Astrocyte of the spinal cord (primary cell): ENCODE results near the gene FAM149A.
A peak's percentile ranks its signal among the peaks of the same experiment; 100 is the strongest.

Experiments used
- DNase-seq: peaks from one replicate; pipeline ENCODE4 v3.0.0; 2011; ENCODE audit warnings: low read depth, low spot score
- H3K4me3 ChIP-seq: 2 replicates; pipeline ENCODE4 v1.5.1; 2011; ENCODE audit warnings: low read depth, mild to moderate bottlenecking, low read length, moderate library complexity
- in situ Hi-C: cut with HindIII; loops from 2 replicates; pipeline ENCODE4 v1.10.0; 2017; ENCODE audit warnings: low sequenced_read_pairs
- TF ChIP-seq, protein P1 (sequence below): IDR thresholded peaks from 2 replicates; pipeline ENCODE4 v1.5.1; 2012; ENCODE audit warnings: low read depth, mild to moderate bottlenecking, low read length, inconsistent platforms

The FAM149A gene

DNA sequence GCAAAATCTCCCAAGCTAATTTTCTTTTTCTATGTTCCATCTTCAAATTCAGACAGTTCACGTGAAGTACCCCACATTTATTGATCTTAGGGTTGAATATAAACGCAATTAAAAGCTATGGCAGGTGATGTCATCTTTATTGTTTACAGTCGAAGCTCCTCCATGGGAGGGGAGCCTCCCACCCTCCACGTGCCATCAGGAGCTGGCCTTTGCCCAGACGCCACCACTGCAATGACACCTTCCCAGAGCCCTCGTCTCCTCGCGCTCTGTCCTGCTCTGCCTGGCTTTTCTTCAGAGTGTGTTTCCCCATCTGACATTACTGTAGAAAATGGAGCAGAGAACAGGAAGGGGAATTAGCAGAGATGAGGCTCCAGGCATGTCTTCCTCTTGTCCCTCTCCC lies 68.0 kb downstream of the FAM149A start:
- TF ChIP-seq, protein P1, sequence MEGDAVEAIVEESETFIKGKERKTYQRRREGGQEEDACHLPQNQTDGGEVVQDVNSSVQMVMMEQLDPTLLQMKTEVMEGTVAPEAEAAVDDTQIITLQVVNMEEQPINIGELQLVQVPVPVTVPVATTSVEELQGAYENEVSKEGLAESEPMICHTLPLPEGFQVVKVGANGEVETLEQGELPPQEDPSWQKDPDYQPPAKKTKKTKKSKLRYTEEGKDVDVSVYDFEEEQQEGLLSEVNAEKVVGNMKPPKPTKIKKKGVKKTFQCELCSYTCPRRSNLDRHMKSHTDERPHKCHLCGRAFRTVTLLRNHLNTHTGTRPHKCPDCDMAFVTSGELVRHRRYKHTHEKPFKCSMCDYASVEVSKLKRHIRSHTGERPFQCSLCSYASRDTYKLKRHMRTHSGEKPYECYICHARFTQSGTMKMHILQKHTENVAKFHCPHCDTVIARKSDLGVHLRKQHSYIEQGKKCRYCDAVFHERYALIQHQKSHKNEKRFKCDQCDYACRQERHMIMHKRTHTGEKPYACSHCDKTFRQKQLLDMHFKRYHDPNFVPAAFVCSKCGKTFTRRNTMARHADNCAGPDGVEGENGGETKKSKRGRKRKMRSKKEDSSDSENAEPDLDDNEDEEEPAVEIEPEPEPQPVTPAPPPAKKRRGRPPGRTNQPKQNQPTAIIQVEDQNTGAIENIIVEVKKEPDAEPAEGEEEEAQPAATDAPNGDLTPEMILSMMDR, result no peak
- DNase-seq, result no peak
- no peak overlapping the region for H3K4me3 ChIP-seq
- in situ Hi-C loops, result no loop called here

- DNase-seq, result no peak
- TF ChIP-seq, protein P1, result no peak
- H3K4me3 ChIP-seq, result no peak overlapping the region
- in situ Hi-C loops, result no loop called here
Measured at GRCh38 chr4:186188107-186188506, 83.6 kb downstream of the FAM149A start.

GRCh38 chr4:186189656-186190055 lies 85.2 kb downstream of the FAM149A start:
- in situ Hi-C loops, result no loop called here
- H3K4me3 ChIP-seq, result no peak overlapping the region
- DNase-seq, result no peak
- TF ChIP-seq, protein P1, result no peak

DNA sequence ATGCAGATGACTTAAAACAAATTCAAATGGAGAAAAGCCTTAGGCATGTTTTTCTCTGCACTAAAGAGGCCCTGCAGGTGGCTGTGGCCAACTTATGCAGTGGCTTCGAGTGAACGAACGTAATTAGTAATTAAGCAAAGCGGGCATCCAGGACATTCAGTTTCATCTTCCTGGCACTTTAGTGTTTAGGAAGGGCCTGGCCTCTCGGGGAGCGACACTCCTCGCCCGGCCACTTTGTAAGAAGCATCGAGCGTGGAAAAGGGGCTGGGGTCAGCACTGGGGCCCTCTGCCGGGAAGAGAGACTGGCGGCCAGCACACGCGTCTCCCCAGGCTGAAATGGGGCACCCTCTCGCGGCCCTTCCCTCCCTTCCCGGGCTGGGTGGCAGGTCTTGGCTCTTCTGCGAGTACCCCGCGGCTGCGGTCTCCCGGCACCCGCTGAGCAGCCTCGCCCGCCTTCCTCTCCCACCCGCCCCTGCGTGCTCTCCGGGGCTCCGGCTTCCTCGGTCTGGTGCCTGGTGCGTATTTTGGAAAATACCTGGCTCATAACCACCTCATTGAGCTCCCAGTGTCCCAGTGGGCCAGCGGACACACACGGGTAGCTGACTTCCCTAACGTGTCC lies 86.2 kb downstream of the FAM149A start:
- peak; percentile 34 for DNase-seq
- H3K4me3 ChIP-seq, result peak overlapping the region; percentile 67
- TF ChIP-seq, protein P1, result peak; percentile 23
- in situ Hi-C loops, result no loop called here

DNA sequence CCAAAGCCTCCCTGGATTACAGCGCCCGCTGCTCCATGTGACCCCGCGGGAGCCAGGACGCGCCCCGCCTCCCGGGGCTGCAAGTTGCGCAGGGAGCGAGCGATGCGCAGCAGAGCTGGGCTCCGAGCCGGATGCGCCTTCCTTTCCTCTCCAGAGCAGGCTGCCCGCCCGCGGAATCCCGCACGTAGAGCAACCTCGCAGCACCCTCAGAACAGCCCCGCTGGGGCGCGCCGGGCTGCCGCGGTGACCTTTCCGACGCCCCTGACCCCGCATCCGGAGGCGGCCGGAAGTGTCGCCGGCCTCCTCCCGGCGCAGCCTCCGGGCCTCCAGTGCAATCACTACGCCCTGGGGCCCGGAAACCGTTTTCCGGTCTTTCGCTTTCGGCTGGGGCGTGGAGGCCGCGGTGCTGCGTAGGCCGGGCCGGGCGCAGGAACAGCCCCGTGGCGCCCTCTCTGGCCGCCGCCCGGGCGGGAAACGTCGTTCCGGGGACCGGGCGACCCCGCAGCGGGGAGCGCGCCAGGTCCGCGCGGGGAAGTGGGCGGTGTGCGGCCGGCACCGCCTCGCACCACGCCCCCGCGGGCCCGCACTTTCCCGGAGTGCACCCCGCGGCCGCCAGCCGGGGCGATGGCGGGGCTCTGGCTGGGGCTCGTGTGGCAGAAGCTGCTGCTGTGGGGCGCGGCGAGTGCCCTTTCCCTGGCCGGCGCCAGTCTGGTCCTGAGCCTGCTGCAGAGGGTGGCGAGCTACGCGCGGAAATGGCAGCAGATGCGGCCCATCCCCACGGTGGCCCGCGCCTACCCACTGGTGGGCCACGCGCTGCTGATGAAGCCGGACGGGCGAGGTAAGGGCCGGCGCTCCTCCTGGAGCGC lies 86.9 kb downstream of the FAM149A start, which contains the start of gene CYP4V2:
Gene CYP4V2, plus strand, starts transcription at position 368 of the 866 bp plus-strand sequence. Its CDS starts 257 bp downstream, at position 625.
- peak within 1 kb of the TSS; percentile 67 for H3K4me3 ChIP-seq
- in situ Hi-C loops, result no loop called here
- TF ChIP-seq, protein P1, result peak; percentile 20
- DNase-seq, result peak; percentile 77

DNA sequence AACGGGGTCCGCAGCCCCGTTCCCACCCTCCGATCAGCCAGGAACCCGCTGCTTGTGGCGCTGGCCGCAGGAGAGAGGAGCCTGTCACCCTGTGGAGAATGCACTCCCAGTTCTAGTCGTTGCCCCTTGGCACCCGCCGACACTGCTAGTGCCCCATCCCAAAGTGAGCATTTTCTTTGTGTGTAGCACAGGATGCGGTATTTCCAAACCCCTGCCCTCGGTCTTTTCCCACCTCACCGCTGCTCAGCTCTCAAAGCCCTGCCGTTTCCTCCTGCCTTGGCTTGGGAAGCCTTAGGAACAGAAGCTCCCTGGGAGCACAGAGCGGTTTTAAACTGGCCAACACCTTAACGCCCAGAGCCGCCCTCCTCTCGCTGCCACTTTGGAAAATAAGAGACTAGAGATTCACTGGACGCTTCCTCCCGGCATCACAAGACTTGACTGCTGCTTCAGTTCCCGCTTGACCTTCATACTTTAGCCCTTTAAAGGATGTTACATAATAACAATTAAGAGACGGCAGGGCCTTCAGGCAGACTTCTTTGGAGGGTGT lies 87.6 kb downstream of the FAM149A start:
- DNase-seq, result peak; percentile 59
- in situ Hi-C loops, result no loop called here
- TF ChIP-seq, protein P1, result no peak
- H3K4me3 ChIP-seq, result peak overlapping the region; percentile 67
